GM11168 (cell line): ENCODE data around the gene LHX2.

Experiments
- in situ Hi-C: fragments of 300-500 bp; cut with MboI; formaldehyde crosslinking; loops from one replicate; pipeline ENCODE4 v1.12.0; 2022; ENCODE audit warnings: low sequenced_read_pairs; ENCODE audit not compliant: unreplicated experiment

Gene LHX2

GRCh38 chr9:123998970-123999621 is 12.5 kb upstream of the LHX2 start:
- in situ Hi-C loops, result no loop called here

- in situ Hi-C loops, result loop anchor here (25.0 kb wide), 1 partner anchor 462 kb away; no protein-coding TSS in a partner anchor
Observed at GRCh38 chr9:123999661-124000060, 11.9 kb upstream of the LHX2 start.

- in situ Hi-C loops, result loop anchor here (25.0 kb wide), 1 partner anchor 463 kb away; no protein-coding TSS in a partner anchor
Observed at GRCh38 chr9:124000161-124000783, 11.3 kb upstream of the LHX2 start.

- in situ Hi-C loops, result loop anchor here (25.0 kb wide), 1 partner anchor 464 kb away; no protein-coding TSS in a partner anchor
Observed at GRCh38 chr9:124000784-124001457, 10.6 kb upstream of the LHX2 start.

- in situ Hi-C loops, result loop anchor here (25.0 kb wide), 1 partner anchor 464 kb away; no protein-coding TSS in a partner anchor
Observed at GRCh38 chr9:124001458-124001799, 10.1 kb upstream of the LHX2 start.

GRCh38 chr9:124001866-124002525 is 9.6 kb upstream of the LHX2 start:
- in situ Hi-C loops, result loop anchor here (25.0 kb wide), 1 partner anchor 465 kb away; no protein-coding TSS in a partner anchor

GRCh38 chr9:124003636-124004349 is 7.8 kb upstream of the LHX2 start:
- in situ Hi-C loops, result loop anchor here (25.0 kb wide), 1 partner anchor 466 kb away; no protein-coding TSS in a partner anchor

- in situ Hi-C loops, result loop anchor here (25.0 kb wide), 1 partner anchor 467 kb away; no protein-coding TSS in a partner anchor
Observed at GRCh38 chr9:124004593-124004992, 7.0 kb upstream of the LHX2 start.

- in situ Hi-C loops, result loop anchor here (25.0 kb wide), 1 partner anchor 468 kb away; no protein-coding TSS in a partner anchor
Observed at GRCh38 chr9:124005029-124005771, 6.4 kb upstream of the LHX2 start.

GRCh38 chr9:124006448-124007361 is 4.9 kb upstream of the LHX2 start:
- in situ Hi-C loops, result loop anchor here (25.0 kb wide), 1 partner anchor 469 kb away; no protein-coding TSS in a partner anchor

GRCh38 chr9:124007565-124008302 is 3.8 kb upstream of the LHX2 start:
- in situ Hi-C loops, result loop anchor here (25.0 kb wide), 1 partner anchor 470 kb away; no protein-coding TSS in a partner anchor

GRCh38 chr9:124008303-124008693 is 3.3 kb upstream of the LHX2 start:
- in situ Hi-C loops, result loop anchor here (25.0 kb wide), 1 partner anchor 471 kb away; no protein-coding TSS in a partner anchor

GRCh38 chr9:124008694-124009530 is 2.7 kb upstream of the LHX2 start:
- in situ Hi-C loops, result loop anchor here (25.0 kb wide), 1 partner anchor 472 kb away; no protein-coding TSS in a partner anchor

- in situ Hi-C loops, result loop anchor here (25.0 kb wide), 1 partner anchor 472 kb away; no protein-coding TSS in a partner anchor
Observed at GRCh38 chr9:124009531-124010217, 1.9 kb upstream of the LHX2 start.

GRCh38 chr9:124010303-124010664 is 1.3 kb upstream of the LHX2 start:
- in situ Hi-C loops, result loop anchor here (25.0 kb wide), 1 partner anchor 473 kb away; no protein-coding TSS in a partner anchor
